GM12872 (cell line): ENCODE results near the gene TDG.

Source experiments
- CTCF ChIP-seq: IDR thresholded peaks from 3 replicates; pipeline ENCODE4 v1.5.1; 2011; ENCODE audit warnings: low read depth, mild to moderate bottlenecking, low read length, moderate library complexity; ENCODE audit not compliant: insufficient read depth

Gene TDG

GRCh38 chr12:103930034-103930786 is 35.5 kb upstream of the TDG start, which contains the start of gene HSP90B1:
Gene HSP90B1 (plus strand): TSS chr12:103930410. CDS start chr12:103930516, 106 bp downstream.
- no peak for TF ChIP-seq CTCF

- TF ChIP-seq CTCF = no peak
These were observed 34.6 kb upstream of the TDG start for GRCh38 chr12:103930787-103931735.

GRCh38 chr12:103933237-103933636 is 32.4 kb upstream of the TDG start:
- TF ChIP-seq CTCF = no peak

- no peak for TF ChIP-seq CTCF
These were observed 29.0 kb upstream of the TDG start for GRCh38 chr12:103936679-103937078.

- no peak for TF ChIP-seq CTCF
These were observed 20.7 kb upstream of the TDG start for GRCh38 chr12:103944964-103945363.

- no peak for TF ChIP-seq CTCF
These were observed 17.7 kb upstream of the TDG start for GRCh38 chr12:103947871-103948555.
